ENCODE measurements around the gene WNK4.

WNK4 gene

DNA sequence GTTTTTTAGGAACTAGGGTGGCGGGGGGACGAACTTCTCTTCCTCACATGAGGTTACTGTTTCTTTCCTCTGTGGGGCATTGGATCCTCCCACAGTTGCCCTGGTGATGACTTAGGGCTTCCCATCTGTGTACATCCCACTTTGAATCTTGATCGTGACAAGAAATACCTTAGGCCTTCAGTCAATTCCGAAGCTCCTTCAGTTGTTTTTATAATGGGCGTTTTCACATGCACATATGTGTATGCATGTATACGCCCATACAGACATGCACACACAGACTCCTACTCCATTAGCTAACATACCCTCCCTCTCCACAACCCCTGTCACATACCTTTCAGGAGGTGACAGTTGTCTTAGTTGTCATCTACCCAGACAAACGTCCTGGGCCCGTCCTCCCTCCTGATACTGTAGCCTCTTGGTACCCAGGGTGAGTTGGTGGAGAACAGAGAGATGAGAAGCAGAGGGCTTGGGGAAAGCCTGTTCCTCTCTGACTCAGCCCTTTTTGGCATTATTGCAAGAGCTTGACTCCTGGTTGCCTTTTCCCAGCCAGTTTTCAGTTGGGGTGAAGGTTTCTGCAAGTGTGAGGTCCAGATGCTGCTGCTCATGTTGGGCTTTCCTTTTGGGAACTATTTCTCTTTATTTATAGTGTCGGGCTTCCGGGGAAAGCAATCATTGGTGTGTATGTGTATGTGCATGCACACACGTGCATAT is 61.7 kb downstream of the WNK4 start:
- Histone ChIP-seq H3K4me3 (ENCODE audit: insufficient read depth, low read depth, low read length) (no peak overlapping the region), H3K27me3 (ENCODE audit: control insufficient read depth, insufficient read depth, low read length, poor library complexity, severe bottlenecking) (no peaks in the 10 kb centered on the region), H3K27ac (ENCODE audit: insufficient read depth, low read depth, low read length, poor library complexity, severe bottlenecking) (no peak overlapping the region), H3K4me1 (ENCODE audit: control insufficient read depth, insufficient read depth, low read length) (no peaks in the 10 kb centered on the region), H3K9me3 (ENCODE audit: control insufficient read depth, low read length) (no peaks in the 10 kb centered on the region), H3K36me3 (ENCODE audit: control insufficient read depth, insufficient read depth, low read length) (peaks cover 44% of the 10 kb centered on the region)
- 92 to 95% methylated on average over 11 of the region's 11 CpGs for WGBS, 2 experiments

DNA sequence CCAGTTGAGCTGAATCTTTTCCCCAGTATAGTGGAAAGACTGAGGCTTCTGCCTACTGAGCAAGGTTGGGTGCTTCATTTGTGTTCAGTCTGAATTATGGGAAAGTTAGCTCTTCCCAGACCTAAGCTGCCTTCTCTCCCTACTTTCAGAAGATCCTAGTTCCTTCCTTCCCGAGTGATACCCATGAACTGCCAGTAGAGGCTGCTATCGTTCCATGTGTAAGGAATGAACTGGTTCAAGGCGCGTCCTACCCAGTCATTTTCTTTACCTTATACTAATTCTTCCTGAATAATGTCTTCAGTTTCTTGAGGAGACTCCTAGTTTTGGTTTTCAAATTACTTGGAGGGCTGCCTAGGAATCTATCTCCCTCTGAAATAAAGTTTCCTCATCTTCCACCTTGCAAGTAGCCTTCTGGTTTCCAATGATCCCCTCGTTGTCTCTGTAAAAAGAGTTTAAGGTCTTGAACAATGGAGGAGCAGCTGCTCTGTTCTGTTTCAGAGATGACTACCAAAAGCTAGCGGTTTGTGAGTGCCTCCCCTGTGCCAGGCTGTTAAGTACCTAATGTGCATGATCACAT is 63.0 kb downstream of the WNK4 start:
- 62 to 63% methylated on average over 6 of the region's 6 CpGs for WGBS, 2 experiments
- H3K27ac ChIP-seq (ENCODE audit: insufficient read depth, low read depth, low read length, poor library complexity, severe bottlenecking) = no peak overlapping the region
- no peaks in the 10 kb centered on the region for H3K4me1 ChIP-seq (ENCODE audit: control insufficient read depth, insufficient read depth, low read length)
- H3K9me3 ChIP-seq (ENCODE audit: control insufficient read depth, low read length) = no peaks in the 10 kb centered on the region
- H3K27me3 ChIP-seq (ENCODE audit: control insufficient read depth, insufficient read depth, low read length, poor library complexity, severe bottlenecking) = no peaks in the 10 kb centered on the region
- no peak overlapping the region for H3K4me3 ChIP-seq (ENCODE audit: insufficient read depth, low read depth, low read length)
- peaks cover 34% of the 10 kb centered on the region for H3K36me3 ChIP-seq (ENCODE audit: control insufficient read depth, insufficient read depth, low read length)

DNA sequence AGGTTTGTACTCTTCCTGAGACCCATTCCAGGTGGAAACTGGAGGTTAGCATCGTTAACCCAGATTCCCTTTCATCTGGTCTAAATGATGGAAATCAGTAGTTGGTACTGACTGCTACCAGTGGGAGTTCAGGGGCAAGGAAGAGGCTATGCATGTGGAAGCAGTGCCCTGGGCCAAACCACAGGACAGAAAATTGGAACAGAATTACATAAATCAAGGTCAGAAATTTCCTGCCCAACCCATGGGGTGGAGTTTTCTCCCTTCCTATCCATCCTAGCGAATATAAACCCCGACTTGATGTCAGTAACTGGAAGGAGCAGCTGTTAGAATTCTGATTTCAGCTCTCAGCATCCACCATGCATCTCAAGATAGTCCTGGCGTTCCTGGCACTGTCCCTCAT is 63.9 kb downstream of the WNK4 start, which contains the start of gene AOC2:
Gene AOC2 (plus strand): TSS at position 310 of the 400 bp plus-strand sequence. CDS start 47 bp downstream, at position 357.
- H3K4me1 ChIP-seq (ENCODE audit: control insufficient read depth, insufficient read depth, low read length) = no peaks in the 10 kb centered on the region
- no peaks in the 10 kb centered on the region for H3K27me3 ChIP-seq (ENCODE audit: control insufficient read depth, insufficient read depth, low read length, poor library complexity, severe bottlenecking)
- no peak within 1 kb of the TSS for H3K27ac ChIP-seq (ENCODE audit: insufficient read depth, low read depth, low read length, poor library complexity, severe bottlenecking)
- WGBS, 2 experiments = 94 to 95% methylated on average over 4 of the region's 4 CpGs
- no peaks in the 10 kb centered on the region for H3K9me3 ChIP-seq (ENCODE audit: control insufficient read depth, low read length)
- H3K4me3 ChIP-seq (ENCODE audit: insufficient read depth, low read depth, low read length) = no peak within 1 kb of the TSS
- peaks cover 26% of the 10 kb centered on the region for H3K36me3 ChIP-seq (ENCODE audit: control insufficient read depth, insufficient read depth, low read length)

GRCh38 chr17:42844761-42845555 is 64.5 kb downstream of the WNK4 start:
- H3K4me1 ChIP-seq (ENCODE audit: control insufficient read depth, insufficient read depth, low read length) = peaks cover 3% of the 10 kb centered on the region
- peaks cover 23% of the 10 kb centered on the region for H3K36me3 ChIP-seq (ENCODE audit: control insufficient read depth, insufficient read depth, low read length)
- no peaks in the 10 kb centered on the region for H3K9me3 ChIP-seq (ENCODE audit: control insufficient read depth, low read length)
- 95 to 96% methylated on average over 24 of the region's 24 CpGs for WGBS, 2 experiments
- no peaks in the 10 kb centered on the region for H3K27me3 ChIP-seq (ENCODE audit: control insufficient read depth, insufficient read depth, low read length, poor library complexity, severe bottlenecking)
- no peak overlapping the region for H3K4me3 ChIP-seq (ENCODE audit: insufficient read depth, low read depth, low read length)
- no peak overlapping the region for H3K27ac ChIP-seq (ENCODE audit: insufficient read depth, low read depth, low read length, poor library complexity, severe bottlenecking)

DNA sequence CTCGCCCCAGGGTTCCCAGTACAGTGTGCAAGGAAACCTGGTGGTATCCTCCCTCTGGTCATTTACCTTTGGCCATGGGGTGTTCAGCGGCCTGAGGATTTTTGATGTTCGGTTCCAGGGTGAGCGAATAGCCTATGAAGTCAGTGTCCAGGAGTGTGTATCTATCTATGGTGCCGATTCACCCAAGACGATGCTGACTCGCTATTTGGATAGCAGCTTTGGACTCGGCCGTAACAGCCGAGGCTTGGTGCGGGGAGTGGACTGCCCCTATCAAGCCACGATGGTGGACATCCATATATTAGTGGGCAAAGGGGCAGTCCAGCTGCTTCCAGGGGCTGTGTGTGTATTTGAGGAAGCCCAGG is 65.1 kb downstream of the WNK4 start:
- peaks cover 23% of the 10 kb centered on the region for H3K36me3 ChIP-seq (ENCODE audit: control insufficient read depth, insufficient read depth, low read length)
- no peak overlapping the region for H3K27ac ChIP-seq (ENCODE audit: insufficient read depth, low read depth, low read length, poor library complexity, severe bottlenecking)
- peaks cover 3% of the 10 kb centered on the region for H3K4me1 ChIP-seq (ENCODE audit: control insufficient read depth, insufficient read depth, low read length)
- H3K9me3 ChIP-seq (ENCODE audit: control insufficient read depth, low read length) = no peaks in the 10 kb centered on the region
- H3K4me3 ChIP-seq (ENCODE audit: insufficient read depth, low read depth, low read length) = no peak overlapping the region
- no peaks in the 10 kb centered on the region for H3K27me3 ChIP-seq (ENCODE audit: control insufficient read depth, insufficient read depth, low read length, poor library complexity, severe bottlenecking)
- 95 to 97% methylated on average over 12 of the region's 12 CpGs for WGBS, 2 experiments

- Histone ChIP-seq H3K27me3 (ENCODE audit: control insufficient read depth, insufficient read depth, low read length, poor library complexity, severe bottlenecking) (no peaks in the 10 kb centered on the region), H3K4me1 (ENCODE audit: control insufficient read depth, insufficient read depth, low read length) (peaks cover 8% of the 10 kb centered on the region), H3K36me3 (ENCODE audit: control insufficient read depth, insufficient read depth, low read length) (peaks cover 23% of the 10 kb centered on the region), H3K9me3 (ENCODE audit: control insufficient read depth, low read length) (no peaks in the 10 kb centered on the region), H3K4me3 (ENCODE audit: insufficient read depth, low read depth, low read length) (no peak overlapping the region), H3K27ac (ENCODE audit: insufficient read depth, low read depth, low read length, poor library complexity, severe bottlenecking) (no peak overlapping the region)
- WGBS, 2 experiments = 94 to 95% methylated on average over 7 of the region's 7 CpGs
Measured at GRCh38 chr17:42845918-42846593, 65.6 kb downstream of the WNK4 start.
